IMR-90 (cell line): ENCODE results near the gene NR6A1. TPM values are rescaled to one million over a fixed set of nuclear protein-coding genes. Genes with fewer than 3 reads are reported as not detected.

Source experiments
- ATAC-seq: fragments of 200-7000 bp; cut with Tn5 transposase; 2 replicates; pipeline ENCODE4 v1.9.1; 2020; ENCODE audit warnings: low read depth, mild to moderate bottlenecking, moderate library complexity
- BruUV-seq: library from RNA; stranded (reverse); fragments of 400-500 nt; replicated peaks from 2 replicates; lab custom pipeline; 2021; lab: Mats Ljungman, UMichigan
- CTCF ChIA-PET: fragments of 300-600 bp; formaldehyde crosslinking; extraction: SDS; loops from one replicate; lab custom pipeline; 2021; ENCODE audit warnings: antibody characterized with exemption; lab: Yijun Ruan, JAX
- POLR2A ChIA-PET: fragments of 300-600 bp; sonication (Branson Sonifier 250); formaldehyde crosslinking; loops from one replicate; lab custom pipeline; 2022; ENCODE audit warnings: antibody characterized with exemption; ENCODE audit not compliant: unreplicated experiment; lab: Charles Lee
- DNase-seq: peaks from one replicate; pipeline ENCODE4 v3.0.0; 2013
- H2AFZ ChIP-seq: replicated peaks from 2 replicates; pipeline ENCODE3; 2013; ENCODE audit warnings: low read length, mild to moderate bottlenecking; ENCODE audit not compliant: poor library complexity
- H2AK5ac ChIP-seq: 2 replicates; pipeline ENCODE4 v1.6.1; 2013; ENCODE audit warnings: low read depth, low read length, inconsistent platforms
- H2AK9ac ChIP-seq: replicated peaks from 2 replicates; pipeline ENCODE3; 2013; ENCODE audit warnings: mild to moderate bottlenecking, low read depth, low read length, moderate library complexity; ENCODE audit not compliant: poor library complexity
- H2BK120ac ChIP-seq: 2 replicates; pipeline ENCODE4 v1.6.1; 2013; ENCODE audit warnings: low read depth, low read length, inconsistent platforms
- H2BK15ac ChIP-seq: 3 replicates; pipeline ENCODE4 v1.6.1; 2013; ENCODE audit warnings: low read depth, low read length, inconsistent platforms
- H2BK20ac ChIP-seq: 2 replicates; pipeline ENCODE4 v1.6.1; 2013; ENCODE audit warnings: low read depth, mild to moderate bottlenecking, inconsistent platforms, low read length, moderate library complexity
- H2BK5ac ChIP-seq: 2 replicates; pipeline ENCODE4 v1.6.1; 2013; ENCODE audit warnings: mild to moderate bottlenecking, low read depth, low read length, inconsistent platforms; ENCODE audit not compliant: poor library complexity, severe bottlenecking
- H3K14ac ChIP-seq: replicated peaks from 2 replicates; pipeline ENCODE4 v1.6.1; 2013; ENCODE audit warnings: low read depth, low read length, inconsistent platforms
- H3K18ac ChIP-seq: 2 replicates; pipeline ENCODE4 v1.6.1; 2013; ENCODE audit warnings: low read depth, low read length, control low read depth
- H3K23ac ChIP-seq: 2 replicates; pipeline ENCODE4 v1.6.1; 2013; ENCODE audit warnings: low read depth, low read length, inconsistent platforms
- H3K27ac ChIP-seq: 2 replicates; pipeline ENCODE4 v1.5.1; 2013; ENCODE audit warnings: mild to moderate bottlenecking, control low read depth, low read length; ENCODE audit not compliant: insufficient read depth
- H3K27me3 ChIP-seq: 2 replicates; pipeline ENCODE4 v1.6.1; 2013; ENCODE audit warnings: low read length; ENCODE audit not compliant: control insufficient read depth, insufficient read depth
- H3K36me3 ChIP-seq: 2 replicates; pipeline ENCODE4 v1.6.1; 2013; ENCODE audit warnings: low read length, mixed read lengths; ENCODE audit not compliant: control insufficient read depth, insufficient read depth
- H3K4ac ChIP-seq: 2 replicates; pipeline ENCODE4 v1.6.1; 2013; ENCODE audit warnings: low read depth, low read length, inconsistent platforms
- H3K4me1 ChIP-seq: 2 replicates; pipeline ENCODE4 v1.6.1; 2013; ENCODE audit warnings: low read length, mixed read lengths; ENCODE audit not compliant: control insufficient read depth, insufficient read depth
- H3K4me2 ChIP-seq: 2 replicates; pipeline ENCODE4 v1.6.1; 2013; ENCODE audit warnings: low read depth, mild to moderate bottlenecking, control low read depth, low read length, moderate library complexity
- H3K4me3 ChIP-seq: 2 replicates; pipeline ENCODE4 v1.5.1; 2013; ENCODE audit warnings: low read depth, mild to moderate bottlenecking, control low read depth, low read length, moderate library complexity; ENCODE audit not compliant: insufficient read depth
- H3K56ac ChIP-seq: 2 replicates; pipeline ENCODE4 v1.6.1; 2013; ENCODE audit warnings: low read length, inconsistent platforms; ENCODE audit not compliant: insufficient read depth; ENCODE audit errors: extremely low read depth
- H3K79me1 ChIP-seq, 2 experiments: 2 replicates each; pipeline ENCODE4 v1.6.1; 2013; ENCODE audit warnings: low read length in 2 of 2, inconsistent platforms in 1 of 2, low read depth in 1 of 2
- H3K9ac ChIP-seq: 2 replicates; pipeline ENCODE4 v1.6.1; 2013; ENCODE audit warnings: low read depth, low read length, control low read depth
- H3K9me1 ChIP-seq: 2 replicates; pipeline ENCODE4 v1.6.1; 2013; ENCODE audit warnings: low read length, inconsistent platforms; ENCODE audit not compliant: insufficient read depth
- H3K9me3 ChIP-seq: 2 replicates; pipeline ENCODE4 v1.6.1; 2013; ENCODE audit warnings: low read length; ENCODE audit not compliant: control insufficient read depth, insufficient read depth
- H4K20me1 ChIP-seq: 2 replicates; pipeline ENCODE4 v1.6.1; 2013; ENCODE audit warnings: low read length, inconsistent platforms; ENCODE audit not compliant: insufficient read depth
- H4K5ac ChIP-seq: 2 replicates; pipeline ENCODE4 v1.6.1; 2013; ENCODE audit warnings: mild to moderate bottlenecking, low read depth, low read length, control low read depth
- H4K8ac ChIP-seq, 2 experiments: 2 replicates each; pipeline ENCODE4 v1.6.1; 2013; ENCODE audit warnings: low read depth in 2 of 2, low read length in 2 of 2, control low read depth in 1 of 2, inconsistent platforms in 1 of 2
- H4K91ac ChIP-seq: 2 replicates; pipeline ENCODE4 v1.6.1; 2013; ENCODE audit warnings: low read depth, low read length, inconsistent platforms; ENCODE audit not compliant: insufficient read depth
- BHLHE40 ChIP-seq: fragments of 150-350 bp; IDR thresholded peaks from 2 replicates; pipeline ENCODE4 v1.6.1; 2016; ENCODE audit warnings: mild to moderate bottlenecking, low read depth, low read length
- CHD1 ChIP-seq: IDR thresholded peaks from 2 replicates; pipeline ENCODE4 v1.6.1; 2012; ENCODE audit warnings: low read depth, low read length, improper control_type of control experiment
- CTCF ChIP-seq: conservative IDR thresholded peaks from 2 replicates; pipeline ENCODE4 v1.5.1; 2012; ENCODE audit warnings: mild to moderate bottlenecking, low read depth, low read length, improper control_type of control experiment
- ELK1 ChIP-seq: fragments of 150-350 bp; IDR thresholded peaks from 2 replicates; pipeline ENCODE4 v1.6.1; 2016; ENCODE audit warnings: low read depth, mild to moderate bottlenecking, low read length, moderate library complexity, borderline replicate concordance
- MAZ ChIP-seq: IDR thresholded peaks from 2 replicates; pipeline ENCODE4 v1.6.1; 2012; ENCODE audit warnings: low read depth, mild to moderate bottlenecking, low read length, improper control_type of control experiment, moderate library complexity, borderline replicate concordance
- POLR2A ChIP-seq: IDR thresholded peaks from 2 replicates; pipeline ENCODE4 v1.6.1; 2012; ENCODE audit warnings: mild to moderate bottlenecking, low read depth, low read length
- RAD21 ChIP-seq: IDR thresholded peaks from 2 replicates; pipeline ENCODE4 v1.6.1; 2012; ENCODE audit warnings: low read length, improper control_type of control experiment
- RCOR1 ChIP-seq: IDR thresholded peaks from 2 replicates; pipeline ENCODE4 v1.6.1; 2012; ENCODE audit warnings: mild to moderate bottlenecking, low read length, improper control_type of control experiment; ENCODE audit not compliant: insufficient replicate concordance
- RFX5 ChIP-seq: IDR thresholded peaks from 2 replicates; pipeline ENCODE4 v1.8.0; 2012; ENCODE audit warnings: low read depth, mild to moderate bottlenecking, low read length, moderate library complexity
- SMC3 ChIP-seq: fragments of 150-350 bp; IDR thresholded peaks from 2 replicates; pipeline ENCODE4 v1.6.1; 2016; ENCODE audit warnings: low read depth, mild to moderate bottlenecking, antibody characterized with exemption, low read length, moderate library complexity
- USF2 ChIP-seq: fragments of 150-350 bp; IDR thresholded peaks from 2 replicates; pipeline ENCODE4 v1.6.1; 2017; ENCODE audit warnings: mild to moderate bottlenecking, antibody characterized with exemption, low read length, low read depth
- WGBS, 2 experiments: methylation state at CpG; one replicate each; pipeline versions ENCODE4 v1.1.5 to v1.1.7; 2013; ENCODE audit warnings: missing lambda C conversion rate in 2 of 2; ENCODE audit not compliant: insufficient read length in 1 of 2; ENCODE audit errors: extremely low coverage in 2 of 2; 5-methylcytosine and 5-hydroxymethylcytosine counted together
- dilution Hi-C: fragments of 300-500 bp; cut with HindIII; formaldehyde crosslinking; loops from one replicate; pipeline ENCODE4 v1.14.3; 2018; ENCODE audit warnings: low sequenced_read_pairs; ENCODE audit not compliant: unreplicated experiment
- in situ Hi-C: fragments of 300-500 bp; cut with MboI; formaldehyde crosslinking; loops from 3 replicates; pipeline ENCODE4 v1.14.3; 2019; ENCODE audit warnings: low sequenced_read_pairs, inconsistent platforms, mixed read lengths
- intact Hi-C: fragments of 100-400 bp; cut with micrococcal nuclease; formaldehyde crosslinking; loops from 2 replicates; pipeline ENCODE4 v1.10.0; 2022
- polyA plus RNA-seq, 3 experiments: library from polyadenylated mRNA; depleted of rRNA; stranded (reverse); fragments of >200 nt; gene quantifications; 2 replicates each; pipeline ENCODE4 v1.2.3, GENCODE V29; 2012; ENCODE audit warnings: low replicate concordance in 1 of 3
- total RNA-seq: library from RNA; depleted of rRNA; stranded (reverse); fragments of >200 nt; gene quantifications from 2 replicates; pipeline ENCODE4 v1.2.3, GENCODE V29; 2012

Gene NR6A1
- total and polyA plus RNA-seq, 2 of the 4 experiments (the other 2 are of a cell fraction) = 0.14 to 0.36 TPM

GRCh38 chr9:124617477-124618141, 153.5 kb downstream of the NR6A1 start:
- Histone ChIP-seq H3K4me1 (peaks cover 2% of the 10 kb centered on the region), H2BK15ac (no peak overlapping the region), H4K20me1 (no peaks in the 10 kb centered on the region), H3K9me3 (no peaks in the 10 kb centered on the region), H4K91ac (0 out of 2 replicates have a peak overlapping the region, but pooled peaks have one; percentile 28), H3K79me1 (no peaks in the 10 kb centered on the region), H2BK20ac (peak overlapping the region; percentile 30; the same call in 1 of the 2 replicates), H4K5ac (no peak overlapping the region), H3K4me2 (no peak overlapping the region), H3K56ac (no peak overlapping the region), H2AFZ (no peak overlapping the region), H2BK5ac (no peak overlapping the region), H2AK5ac (peak overlapping the region; percentile 46; the same call in 1 of the 2 replicates), H3K4ac (peak overlapping the region; percentile 44; the same call in 1 of the 2 replicates), H3K4me3 (no peak overlapping the region), H3K9ac (no peak overlapping the region), H3K36me3 (no peaks in the 10 kb centered on the region), H3K14ac (0 out of 2 replicates have a peak overlapping the region, but pooled peaks have one; percentile 7), H2AK9ac (no peak overlapping the region), H3K27me3 (peaks cover 7% of the 10 kb centered on the region), H3K23ac (no peak overlapping the region), H3K27ac (no peak overlapping the region), H3K18ac (no peak overlapping the region), H2BK120ac (peak overlapping the region; percentile 59; the same call in 1 of the 2 replicates), H4K8ac (peak overlapping the region in 1 of 2 experiments; percentile 55; a peak in 1 of 4 replicates), H3K9me1 (no peaks in the 10 kb centered on the region)
- BruUV-seq = no TSS peak
- dilution Hi-C loops (no loop called here), in situ Hi-C loops (loop anchor here (5.0 kb wide), 1 partner anchor 95 kb away; no protein-coding TSS in a partner anchor), intact Hi-C loops (loop anchor here (1.0 to 10.0 kb wide), 6 partner anchors 41 to 237 kb away; partner anchors contain the start of genes PSMB7 and WDR38)
- TF ChIP-seq BHLHE40 (no peak), ELK1 (no peak), CTCF (peak; percentile 97), MAZ (no peak), POLR2A (peak; percentile 44; the same call in 1 of the 2 replicates), CHD1 (no peak), RCOR1 (no peak), SMC3 (peak; percentile 99), RAD21 (peak; percentile 98), RFX5 (no peak), USF2 (no peak)
- WGBS, 2 experiments = no CpG with 5 or more reads among the region's 3 CpGs
- ATAC-seq (peak; percentile 98), DNase-seq (peak; percentile 79)
- ChIA-PET POLR2A (interaction anchor here (0.9 to 1.0 kb wide), 2 partner anchors 43 to 94 kb away, joined by 6 to 12 read pairs; no protein-coding TSS in a partner anchor), CTCF (interaction anchor here (0.5 to 3.6 kb wide), 28 partner anchors 9 to 196 kb away, joined by 3 to 53 read pairs (median 3); no protein-coding TSS in a partner anchor)
